Panc1 (cell line): ENCODE measurements around the gene OR12D3.

ENCODE experiments used
- POLR2AphosphoS5 ChIP-seq: IDR thresholded peaks from 2 replicates; pipeline ENCODE4 v1.6.1; 2012; ENCODE audit warnings: mild to moderate bottlenecking, low read depth, low read length, moderate library complexity
- TF ChIP-seq, protein P1 (sequence below): fragments of 450-650 bp; IDR thresholded peaks from 2 replicates; pipeline ENCODE4 v1.5.1; 2017; ENCODE audit warnings: mild to moderate bottlenecking

DNA sequence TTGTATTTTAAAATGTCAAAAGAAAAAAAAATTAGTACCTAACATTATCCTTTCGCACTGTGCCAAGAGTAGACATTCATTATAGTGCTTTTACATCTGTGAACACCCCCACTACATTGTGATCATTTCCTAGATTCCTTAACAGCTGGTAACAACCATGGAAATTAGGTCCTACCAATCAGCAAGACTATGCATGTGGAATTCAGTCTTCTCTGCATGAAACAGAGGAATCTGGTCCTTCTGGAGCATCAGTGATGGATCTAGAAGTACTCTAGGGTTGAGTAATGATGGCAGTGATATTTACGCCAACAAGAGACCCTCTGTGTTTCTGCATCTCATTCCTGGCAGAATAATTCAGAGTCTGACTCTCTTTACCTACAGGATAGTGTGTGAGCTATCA is 49.1 kb upstream of the OR12D3 start:
- TF ChIP-seq, protein P1, sequence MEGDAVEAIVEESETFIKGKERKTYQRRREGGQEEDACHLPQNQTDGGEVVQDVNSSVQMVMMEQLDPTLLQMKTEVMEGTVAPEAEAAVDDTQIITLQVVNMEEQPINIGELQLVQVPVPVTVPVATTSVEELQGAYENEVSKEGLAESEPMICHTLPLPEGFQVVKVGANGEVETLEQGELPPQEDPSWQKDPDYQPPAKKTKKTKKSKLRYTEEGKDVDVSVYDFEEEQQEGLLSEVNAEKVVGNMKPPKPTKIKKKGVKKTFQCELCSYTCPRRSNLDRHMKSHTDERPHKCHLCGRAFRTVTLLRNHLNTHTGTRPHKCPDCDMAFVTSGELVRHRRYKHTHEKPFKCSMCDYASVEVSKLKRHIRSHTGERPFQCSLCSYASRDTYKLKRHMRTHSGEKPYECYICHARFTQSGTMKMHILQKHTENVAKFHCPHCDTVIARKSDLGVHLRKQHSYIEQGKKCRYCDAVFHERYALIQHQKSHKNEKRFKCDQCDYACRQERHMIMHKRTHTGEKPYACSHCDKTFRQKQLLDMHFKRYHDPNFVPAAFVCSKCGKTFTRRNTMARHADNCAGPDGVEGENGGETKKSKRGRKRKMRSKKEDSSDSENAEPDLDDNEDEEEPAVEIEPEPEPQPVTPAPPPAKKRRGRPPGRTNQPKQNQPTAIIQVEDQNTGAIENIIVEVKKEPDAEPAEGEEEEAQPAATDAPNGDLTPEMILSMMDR = no peak
- TF ChIP-seq POLR2AphosphoS5 = no peak
